HEK293 (cell line): ENCODE measurements around the gene SHLD1.
"Not testable (repeated sequence)": the region's sequence is repeated elsewhere in the genome, so short reads cannot be mapped to it uniquely, and the experiment has no call there.

Source experiments
- CTCF ChIA-PET: fragments of 350-600 bp; formaldehyde crosslinking; extraction: SDS; loops from one replicate; lab custom pipeline; 2021; ENCODE audit warnings: antibody characterized with exemption; lab: Yijun Ruan, JAX
- POLR2A ChIA-PET: fragments of 300-600 bp; formaldehyde crosslinking; extraction: SDS; loops from one replicate; lab custom pipeline; 2020; ENCODE audit warnings: antibody characterized with exemption, inconsistent platforms; lab: Yijun Ruan, JAX
- H3K27ac ChIP-seq: fragments of 200-500 bp; sonication (Bioruptor generic); 2 replicates; pipeline ENCODE4 v1.5.1; 2014; ENCODE audit warnings: low read depth, low read length, control low read depth, inconsistent platforms; ENCODE audit errors: extremely low read depth
- H3K36me3 ChIP-seq, 2 experiments: fragments of 200-500 bp in 1 of 2; sonication (Bioruptor generic) in 1 of 2; 1 replicate in 1 of 2; 2 replicates in 1 of 2; pipeline ENCODE4 v1.5.1; 2014 to 2017; ENCODE audit warnings: inconsistent platforms in 2 of 2, low read length in 2 of 2; ENCODE audit not compliant: control insufficient read depth in 2 of 2, insufficient read depth in 1 of 2
- H3K4me1 ChIP-seq: fragments of 200-500 bp; sonication (Bioruptor generic); 2 replicates; pipeline ENCODE4 v1.5.1; 2014; ENCODE audit warnings: mild to moderate bottlenecking, low read length, inconsistent platforms; ENCODE audit not compliant: control insufficient read depth, insufficient read depth
- H3K4me3 ChIP-seq: 2 replicates; pipeline ENCODE4 v1.5.1; 2011; ENCODE audit warnings: low read depth, mild to moderate bottlenecking, control low read depth, low read length, moderate library complexity
- H3K9me3 ChIP-seq: fragments of 200-500 bp; sonication (Bioruptor generic); 2 replicates; pipeline ENCODE4 v1.5.1; 2014; ENCODE audit warnings: low read depth, low read length, inconsistent platforms; ENCODE audit not compliant: control insufficient read depth, insufficient read depth
- EGR2 ChIP-seq: fragments of 450-650 bp; formaldehyde crosslinking; IDR thresholded peaks from 2 replicates; pipeline ENCODE4 v1.5.1; 2016; ENCODE audit warnings: low read depth, missing biosample characterization, missing genetic modification characterization
- KLF1 ChIP-seq: fragments of 450-650 bp; formaldehyde crosslinking; IDR thresholded peaks from 2 replicates; pipeline ENCODE4 v1.5.1; 2016; ENCODE audit warnings: missing biosample characterization, missing genetic modification characterization
- OVOL3 ChIP-seq: fragments of 450-650 bp; formaldehyde crosslinking; IDR thresholded peaks from 2 replicates; pipeline ENCODE4 v1.5.1; 2016; ENCODE audit warnings: missing biosample characterization, missing genetic modification characterization
- ZNF114 ChIP-seq: fragments of 450-650 bp; formaldehyde crosslinking; IDR thresholded peaks from 2 replicates; pipeline ENCODE4 v1.5.0; 2017; ENCODE audit warnings: missing biosample characterization, missing genetic modification characterization
- ZNF157 ChIP-seq: fragments of 450-650 bp; formaldehyde crosslinking; IDR thresholded peaks from 2 replicates; pipeline ENCODE4 v1.5.1; 2016; ENCODE audit warnings: missing biosample characterization, missing genetic modification characterization
- ZNF202 ChIP-seq: fragments of 450-650 bp; formaldehyde crosslinking; IDR thresholded peaks from 2 replicates; pipeline ENCODE4 v1.5.1; 2016; ENCODE audit warnings: missing biosample characterization, missing genetic modification characterization, borderline replicate concordance
- ZNF510 ChIP-seq: fragments of 450-650 bp; formaldehyde crosslinking; IDR thresholded peaks from 2 replicates; pipeline ENCODE4 v1.5.1; 2018; ENCODE audit warnings: mild to moderate bottlenecking, missing genetic modification characterization, missing biosample characterization; ENCODE audit not compliant: insufficient replicate concordance
- ZNF610 ChIP-seq: fragments of 450-650 bp; formaldehyde crosslinking; IDR thresholded peaks from 2 replicates; pipeline ENCODE4 v1.5.1; 2016; ENCODE audit warnings: missing biosample characterization, missing genetic modification characterization, borderline replicate concordance
- ZNF658 ChIP-seq: fragments of 450-650 bp; formaldehyde crosslinking; IDR thresholded peaks from 2 replicates; pipeline ENCODE4; 2016; ENCODE audit warnings: missing biosample characterization, missing genetic modification characterization
- ZNF776 ChIP-seq: fragments of 450-650 bp; formaldehyde crosslinking; IDR thresholded peaks from 2 replicates; pipeline ENCODE4 v1.5.0; 2017; ENCODE audit warnings: missing biosample characterization, missing genetic modification characterization, borderline replicate concordance
- TF ChIP-seq, protein P1 (sequence below): fragments of 450-650 bp; formaldehyde crosslinking; IDR thresholded peaks from 2 replicates; pipeline ENCODE4 v1.5.1; 2017; ENCODE audit warnings: missing biosample characterization, missing genetic modification characterization
- TF ChIP-seq, protein P2 (sequence below): fragments of 450-650 bp; IDR thresholded peaks from 2 replicates; pipeline ENCODE4 v1.5.1; 2018; ENCODE audit warnings: missing biosample characterization, missing genetic modification characterization
- TF ChIP-seq, protein P3 (sequence below): fragments of 450-650 bp; formaldehyde crosslinking; IDR thresholded peaks from 2 replicates; pipeline ENCODE4 v1.5.1; 2016; ENCODE audit warnings: missing biosample characterization, missing genetic modification characterization
- TF ChIP-seq, protein P4 (sequence below): fragments of 450-650 bp; formaldehyde crosslinking; IDR thresholded peaks from 2 replicates; pipeline ENCODE4 v1.5.1; 2017; ENCODE audit warnings: missing biosample characterization, missing genetic modification characterization
- TF ChIP-seq, protein P5 (sequence below): fragments of 450-650 bp; formaldehyde crosslinking; optimal IDR thresholded peaks from 2 replicates; pipeline ENCODE3; 2016; ENCODE audit warnings: missing biosample characterization, mild to moderate bottlenecking, missing genetic modification characterization

Gene SHLD1

DNA sequence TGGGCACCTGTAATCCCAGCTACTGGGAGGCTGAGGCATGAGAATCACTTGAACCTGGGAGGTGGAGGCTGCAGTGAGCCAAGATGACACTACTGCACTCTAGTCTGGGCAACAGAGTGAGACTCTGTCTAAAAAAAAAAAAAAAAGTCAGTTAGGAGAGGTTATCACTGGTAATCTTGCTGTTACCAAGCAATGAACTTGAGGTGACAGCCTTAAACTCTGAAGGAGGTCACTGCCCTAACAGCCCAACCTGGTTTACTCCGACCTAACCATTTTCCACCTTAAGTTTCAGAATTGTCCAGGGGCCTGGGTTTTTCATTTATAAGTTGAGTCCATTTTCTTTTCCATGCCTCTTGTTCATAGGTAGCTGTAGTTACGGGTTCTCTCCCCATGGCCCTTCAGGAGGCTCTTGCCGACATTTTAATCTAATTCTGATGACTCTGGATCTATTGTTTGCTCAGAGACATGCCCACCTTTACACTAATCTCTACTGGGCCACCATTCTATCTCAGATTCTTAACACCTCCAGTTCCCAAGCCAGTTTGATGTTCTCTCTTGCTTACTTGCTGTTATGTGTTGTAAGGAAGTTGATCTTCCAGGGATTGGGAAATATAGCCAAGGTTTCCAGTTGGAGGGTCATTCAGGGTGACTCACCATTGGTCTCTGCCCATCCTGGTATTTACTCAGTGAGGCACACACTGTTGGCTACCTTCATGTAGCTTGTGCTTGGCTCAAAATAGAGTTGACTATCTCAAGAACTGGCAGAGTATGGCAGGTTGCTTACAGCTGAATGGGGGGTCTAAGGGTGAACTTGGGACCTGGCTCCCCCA is 29.1 kb downstream of the SHLD1 start:
- POLR2A ChIA-PET: interaction anchor here (0.7 kb wide), 1 partner anchor 266 kb away, joined by 7 read pairs; no protein-coding TSS in a partner anchor
- Histone ChIP-seq H3K36me3 (peaks cover 0 to 3% of the 10 kb centered on the region in 2 experiments; a peak in 2 of 3 replicates), H3K4me1 (no peaks in the 10 kb centered on the region), H3K4me3 (no peak overlapping the region), H3K27ac (no peak overlapping the region), H3K9me3 (no peaks in the 10 kb centered on the region)
- TF ChIP-seq ZNF610: no peak
- TF ChIP-seq, protein P1, sequence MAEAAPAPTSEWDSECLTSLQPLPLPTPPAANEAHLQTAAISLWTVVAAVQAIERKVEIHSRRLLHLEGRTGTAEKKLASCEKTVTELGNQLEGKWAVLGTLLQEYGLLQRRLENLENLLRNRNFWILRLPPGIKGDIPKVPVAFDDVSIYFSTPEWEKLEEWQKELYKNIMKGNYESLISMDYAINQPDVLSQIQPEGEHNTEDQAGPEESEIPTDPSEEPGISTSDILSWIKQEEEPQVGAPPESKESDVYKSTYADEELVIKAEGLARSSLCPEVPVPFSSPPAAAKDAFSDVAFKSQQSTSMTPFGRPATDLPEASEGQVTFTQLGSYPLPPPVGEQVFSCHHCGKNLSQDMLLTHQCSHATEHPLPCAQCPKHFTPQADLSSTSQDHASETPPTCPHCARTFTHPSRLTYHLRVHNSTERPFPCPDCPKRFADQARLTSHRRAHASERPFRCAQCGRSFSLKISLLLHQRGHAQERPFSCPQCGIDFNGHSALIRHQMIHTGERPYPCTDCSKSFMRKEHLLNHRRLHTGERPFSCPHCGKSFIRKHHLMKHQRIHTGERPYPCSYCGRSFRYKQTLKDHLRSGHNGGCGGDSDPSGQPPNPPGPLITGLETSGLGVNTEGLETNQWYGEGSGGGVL (tag by site-specific recombination): no peak
- TF ChIP-seq, protein P2, sequence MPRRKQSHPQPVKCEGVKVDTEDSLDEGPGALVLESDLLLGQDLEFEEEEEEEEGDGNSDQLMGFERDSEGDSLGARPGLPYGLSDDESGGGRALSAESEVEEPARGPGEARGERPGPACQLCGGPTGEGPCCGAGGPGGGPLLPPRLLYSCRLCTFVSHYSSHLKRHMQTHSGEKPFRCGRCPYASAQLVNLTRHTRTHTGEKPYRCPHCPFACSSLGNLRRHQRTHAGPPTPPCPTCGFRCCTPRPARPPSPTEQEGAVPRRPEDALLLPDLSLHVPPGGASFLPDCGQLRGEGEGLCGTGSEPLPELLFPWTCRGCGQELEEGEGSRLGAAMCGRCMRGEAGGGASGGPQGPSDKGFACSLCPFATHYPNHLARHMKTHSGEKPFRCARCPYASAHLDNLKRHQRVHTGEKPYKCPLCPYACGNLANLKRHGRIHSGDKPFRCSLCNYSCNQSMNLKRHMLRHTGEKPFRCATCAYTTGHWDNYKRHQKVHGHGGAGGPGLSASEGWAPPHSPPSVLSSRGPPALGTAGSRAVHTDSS (tag by site-specific recombination): no peak
- no peak for TF ChIP-seq EGR2
- no peak for TF ChIP-seq ZNF776 (tag by site-specific recombination)
- TF ChIP-seq, protein P3, sequence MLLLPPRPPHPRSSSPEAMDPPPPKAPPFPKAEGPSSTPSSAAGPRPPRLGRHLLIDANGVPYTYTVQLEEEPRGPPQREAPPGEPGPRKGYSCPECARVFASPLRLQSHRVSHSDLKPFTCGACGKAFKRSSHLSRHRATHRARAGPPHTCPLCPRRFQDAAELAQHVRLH (tag by site-specific recombination): no peak
- TF ChIP-seq ZNF202 (tag by site-specific recombination): no peak
- no peak for TF ChIP-seq ZNF157 (tag by site-specific recombination)
- no peak for TF ChIP-seq KLF1
- no peak for TF ChIP-seq ZNF510 (tag by site-specific recombination)
- no peak for TF ChIP-seq ZNF658 (tag by site-specific recombination)
- TF ChIP-seq, protein P4, sequence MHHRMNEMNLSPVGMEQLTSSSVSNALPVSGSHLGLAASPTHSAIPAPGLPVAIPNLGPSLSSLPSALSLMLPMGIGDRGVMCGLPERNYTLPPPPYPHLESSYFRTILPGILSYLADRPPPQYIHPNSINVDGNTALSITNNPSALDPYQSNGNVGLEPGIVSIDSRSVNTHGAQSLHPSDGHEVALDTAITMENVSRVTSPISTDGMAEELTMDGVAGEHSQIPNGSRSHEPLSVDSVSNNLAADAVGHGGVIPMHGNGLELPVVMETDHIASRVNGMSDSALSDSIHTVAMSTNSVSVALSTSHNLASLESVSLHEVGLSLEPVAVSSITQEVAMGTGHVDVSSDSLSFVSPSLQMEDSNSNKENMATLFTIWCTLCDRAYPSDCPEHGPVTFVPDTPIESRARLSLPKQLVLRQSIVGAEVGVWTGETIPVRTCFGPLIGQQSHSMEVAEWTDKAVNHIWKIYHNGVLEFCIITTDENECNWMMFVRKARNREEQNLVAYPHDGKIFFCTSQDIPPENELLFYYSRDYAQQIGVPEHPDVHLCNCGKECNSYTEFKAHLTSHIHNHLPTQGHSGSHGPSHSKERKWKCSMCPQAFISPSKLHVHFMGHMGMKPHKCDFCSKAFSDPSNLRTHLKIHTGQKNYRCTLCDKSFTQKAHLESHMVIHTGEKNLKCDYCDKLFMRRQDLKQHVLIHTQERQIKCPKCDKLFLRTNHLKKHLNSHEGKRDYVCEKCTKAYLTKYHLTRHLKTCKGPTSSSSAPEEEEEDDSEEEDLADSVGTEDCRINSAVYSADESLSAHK (tag by site-specific recombination): no peak
- TF ChIP-seq OVOL3 (tag by site-specific recombination): no peak
- CTCF ChIA-PET: interaction anchor here (0.6 to 2.0 kb wide), 4 partner anchors 9 to 678 kb away, joined by 4 to 6 read pairs (median 4); no protein-coding TSS in a partner anchor

DNA sequence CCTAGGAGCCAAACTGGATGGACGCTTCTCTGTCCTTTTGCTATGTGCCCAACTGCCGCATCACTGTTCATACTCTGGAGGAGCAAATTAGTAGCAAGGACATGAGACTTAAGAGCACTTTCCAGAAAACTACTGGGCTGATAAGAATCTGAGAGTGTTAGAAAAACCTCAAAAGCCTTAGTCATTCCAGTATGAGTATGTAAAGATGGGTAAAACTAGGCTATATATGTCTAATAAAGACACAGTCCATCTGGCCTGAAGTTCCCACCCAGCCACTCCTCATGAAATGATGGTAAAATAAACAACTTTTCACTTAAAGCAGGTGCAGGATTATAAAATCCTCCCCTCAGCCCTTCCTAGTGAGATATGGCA is 30.6 kb downstream of the SHLD1 start:
- Histone ChIP-seq H3K27ac (no peak overlapping the region), H3K9me3 (no peaks in the 10 kb centered on the region), H3K4me3 (no peak overlapping the region), H3K36me3 (no peaks in the 10 kb centered on the region), H3K4me1 (no peaks in the 10 kb centered on the region)
- ChIA-PET CTCF (no interaction called here), POLR2A (no interaction called here)
- no peak for TF ChIP-seq ZNF114 (tag by site-specific recombination)
- TF ChIP-seq, protein P5, sequence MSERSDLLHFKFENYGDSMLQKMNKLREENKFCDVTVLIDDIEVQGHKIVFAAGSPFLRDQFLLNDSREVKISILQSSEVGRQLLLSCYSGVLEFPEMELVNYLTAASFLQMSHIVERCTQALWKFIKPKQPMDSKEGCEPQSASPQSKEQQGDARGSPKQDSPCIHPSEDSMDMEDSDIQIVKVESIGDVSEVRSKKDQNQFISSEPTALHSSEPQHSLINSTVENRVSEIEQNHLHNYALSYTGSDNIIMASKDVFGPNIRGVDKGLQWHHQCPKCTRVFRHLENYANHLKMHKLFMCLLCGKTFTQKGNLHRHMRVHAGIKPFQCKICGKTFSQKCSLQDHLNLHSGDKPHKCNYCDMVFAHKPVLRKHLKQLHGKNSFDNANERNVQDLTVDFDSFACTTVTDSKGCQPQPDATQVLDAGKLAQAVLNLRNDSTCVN (tag by site-specific recombination): no peak

DNA sequence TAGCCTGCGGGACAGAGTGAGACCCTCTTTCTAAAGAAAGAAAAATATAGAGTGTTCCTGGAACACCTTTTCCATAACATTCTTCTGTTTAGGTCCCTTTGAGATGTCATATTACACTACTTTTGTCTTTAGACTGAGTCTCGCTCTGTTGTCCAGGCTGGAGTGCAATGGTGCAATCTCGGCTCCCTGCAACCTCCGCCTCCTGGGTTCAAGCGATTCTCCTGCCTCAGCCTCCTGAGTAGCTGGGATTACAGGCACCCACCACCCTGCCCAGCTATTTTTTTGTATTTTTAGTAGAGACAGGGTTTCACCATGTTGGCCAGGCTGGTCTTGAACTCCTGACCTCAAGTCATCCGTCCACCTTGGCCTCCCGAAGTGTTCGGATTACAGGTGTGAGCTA is 31.2 kb downstream of the SHLD1 start:
- H3K4me3 ChIP-seq, H3K4me1 ChIP-seq, H3K9me3 ChIP-seq, H3K27ac ChIP-seq, POLR2A ChIA-PET, H3K36me3 ChIP-seq: not testable (repeated sequence)
- CTCF ChIA-PET: interaction anchor here (0.5 kb wide), 1 partner anchor 8 kb away, joined by 3 read pairs; no protein-coding TSS in a partner anchor
